ENCODE data around the gene SLC6A7.

Gene SLC6A7

GRCh38 chr5:150189728-150190502 lies at the start of gene SLC6A7:
SLC6A7 (plus strand) TSS chr5:150190062; CDS start chr5:150190328, 266 bp downstream.
- Histone ChIP-seq H4K20me1 (peaks cover 13% of the 10 kb centered on the region; the same call in 1 of the 2 replicates), H3K4me1 (peaks cover 16% of the 10 kb centered on the region), H3K36me3 (no peaks in the 10 kb centered on the region), H3K27me3 (peaks cover 71% of the 10 kb centered on the region), H3K4me2 (peak within 1 kb of the TSS; percentile 28), H3K27ac (no peak within 1 kb of the TSS), H3K9me3 (no peaks in the 10 kb centered on the region), H3K4me3 (no peak within 1 kb of the TSS), H3K9ac (no peak within 1 kb of the TSS)
- TF ChIP-seq Cebpa-rat (IDR thresholded peaks at IDR 0.05) = no peak

GRCh38 chr5:150140830-150141229 lies 49.0 kb upstream of the SLC6A7 start:
- H3K4me1 ChIP-seq = peaks cover 94% of the 10 kb centered on the region
- H3K9ac ChIP-seq = peak overlapping the region; percentile 82
- no peaks in the 10 kb centered on the region for H3K27me3 ChIP-seq
- H4K20me1 ChIP-seq = no peaks in the 10 kb centered on the region
- peak overlapping the region; percentile 60 for H3K4me3 ChIP-seq
- H3K27ac ChIP-seq = peak overlapping the region; percentile 93
- no peaks in the 10 kb centered on the region for H3K9me3 ChIP-seq
- peak overlapping the region; percentile 100 for H3K4me2 ChIP-seq
- peaks cover 25% of the 10 kb centered on the region for H3K36me3 ChIP-seq
- TF ChIP-seq Cebpa-rat (IDR thresholded peaks at IDR 0.05) = no peak

GRCh38 chr5:150141544-150142184 lies 48.2 kb upstream of the SLC6A7 start:
- Histone ChIP-seq H3K9me3 (no peaks in the 10 kb centered on the region), H3K9ac (peak overlapping the region; percentile 82), H4K20me1 (no peaks in the 10 kb centered on the region), H3K4me2 (peak overlapping the region; percentile 100), H3K4me3 (peak overlapping the region; percentile 60), H3K27me3 (no peaks in the 10 kb centered on the region), H3K36me3 (peaks cover 19% of the 10 kb centered on the region), H3K4me1 (peaks cover 94% of the 10 kb centered on the region), H3K27ac (peak overlapping the region; percentile 93)
- no peak for TF ChIP-seq Cebpa-rat (IDR thresholded peaks at IDR 0.05)

GRCh38 chr5:150142185-150142958 lies 47.5 kb upstream of the SLC6A7 start:
- no peak for TF ChIP-seq Cebpa-rat (IDR thresholded peaks at IDR 0.05)
- Histone ChIP-seq H3K27ac (peak overlapping the region; percentile 93), H4K20me1 (no peaks in the 10 kb centered on the region), H3K27me3 (no peaks in the 10 kb centered on the region), H3K9ac (peak overlapping the region; percentile 86), H3K9me3 (no peaks in the 10 kb centered on the region), H3K4me3 (peak overlapping the region; percentile 67), H3K4me2 (peak overlapping the region; percentile 100), H3K4me1 (peaks cover 94% of the 10 kb centered on the region), H3K36me3 (peaks cover 17% of the 10 kb centered on the region)

- Histone ChIP-seq H3K9ac (peak overlapping the region; percentile 86), H3K9me3 (no peaks in the 10 kb centered on the region), H4K20me1 (no peaks in the 10 kb centered on the region), H3K4me1 (peaks cover 94% of the 10 kb centered on the region), H3K27ac (peak overlapping the region; percentile 93), H3K4me2 (peak overlapping the region; percentile 100), H3K27me3 (no peaks in the 10 kb centered on the region), H3K36me3 (peaks cover 20% of the 10 kb centered on the region), H3K4me3 (peak overlapping the region; percentile 67)
- TF ChIP-seq Cebpa-rat (IDR thresholded peaks at IDR 0.05) = no peak
These were observed 46.9 kb upstream of the SLC6A7 start for GRCh38 chr5:150142959-150143349.

GRCh38 chr5:150143350-150144245 lies 46.3 kb upstream of the SLC6A7 start:
- no peak for TF ChIP-seq Cebpa-rat (IDR thresholded peaks at IDR 0.05)
- Histone ChIP-seq H3K27ac (peak overlapping the region; percentile 93), H3K36me3 (peaks cover 26% of the 10 kb centered on the region), H3K9ac (peak overlapping the region; percentile 86), H3K9me3 (no peaks in the 10 kb centered on the region), H3K4me3 (peak overlapping the region; percentile 67), H3K4me2 (peak overlapping the region; percentile 100), H3K27me3 (no peaks in the 10 kb centered on the region), H4K20me1 (no peaks in the 10 kb centered on the region), H3K4me1 (peaks cover 94% of the 10 kb centered on the region)

- H3K4me3 ChIP-seq = peak overlapping the region; percentile 67
- H3K27ac ChIP-seq = peak overlapping the region; percentile 93
- peak overlapping the region; percentile 100 for H3K4me2 ChIP-seq
These were observed 45.5 kb upstream of the SLC6A7 start for GRCh38 chr5:150144246-150144801.

GRCh38 chr5:150144879-150145278 lies 45.0 kb upstream of the SLC6A7 start:
- Histone ChIP-seq H3K4me2 (peak overlapping the region; percentile 100), H3K9me3 (no peaks in the 10 kb centered on the region), H3K36me3 (peaks cover 37% of the 10 kb centered on the region), H3K9ac (peak overlapping the region; percentile 86), H3K4me3 (peak overlapping the region; percentile 67), H3K27me3 (no peaks in the 10 kb centered on the region), H3K4me1 (peaks cover 94% of the 10 kb centered on the region), H3K27ac (peak overlapping the region; percentile 93), H4K20me1 (no peaks in the 10 kb centered on the region)
- no peak for TF ChIP-seq Cebpa-rat (IDR thresholded peaks at IDR 0.05)

More at GRCh38 chr5:150144246-150144801, 45.5 kb upstream of the SLC6A7 start:
- Histone ChIP-seq H3K9me3 (no peaks in the 10 kb centered on the region), H4K20me1 (no peaks in the 10 kb centered on the region), H3K4me1 (peaks cover 94% of the 10 kb centered on the region), H3K36me3 (peaks cover 33% of the 10 kb centered on the region), H3K9ac (peak overlapping the region; percentile 86), H3K27me3 (no peaks in the 10 kb centered on the region)
- no peak for TF ChIP-seq Cebpa-rat (IDR thresholded peaks at IDR 0.05)

Measured in BLaER1 (cell line).